GM18858 (cell line): ENCODE data around the gene SBDS.

Experiments
- ATAC-seq: cut with Tn5 transposase; IDR thresholded peaks from one replicate; pipeline ENCODE4 v1.9.1; 2021; ENCODE audit not compliant: unreplicated experiment

The SBDS gene

GRCh38 chr7:66948480-66949109 is 46.8 kb downstream of the SBDS start:
- no peak for ATAC-seq

GRCh38 chr7:66946545-66946944 is 48.8 kb downstream of the SBDS start:
- no peak for ATAC-seq

- no peak for ATAC-seq
Observed at GRCh38 chr7:66939325-66939724, 56.1 kb downstream of the SBDS start.

- ATAC-seq: no peak
Observed at GRCh38 chr7:66937940-66938339, 57.4 kb downstream of the SBDS start.
